ENCODE data around the gene FEM1A. TPM values are rescaled to one million over a fixed set of nuclear protein-coding genes. Genes with fewer than 3 reads are reported as not detected.

FEM1A gene
- polyA plus RNA-seq, 1 of the 3 experiments (the other 2 are of a cell fraction) = 4.8 TPM

GRCh38 chr19:4772566-4772965 is 19.0 kb upstream of the FEM1A start:
- Histone ChIP-seq H3K4me2 (no peak overlapping the region), H3K9ac (no peak overlapping the region), H3K4me1 (ENCODE audit: control insufficient read depth in 1 of 2, insufficient read depth in 2 of 2, low read depth in 1 of 2, low read length in 1 of 2) (peaks cover 0 to 24% of the 10 kb centered on the region in 2 experiments; a peak in 1 of 4 replicates), H3F3A (replicated peaks; ENCODE audit: insufficient read depth) (peaks cover 15% of the 10 kb centered on the region), H3K27ac (ENCODE audit: low read depth in 2 of 2, low read length in 1 of 2) (no peak overlapping the region; a peak in 1 of 4 replicates), H2AFZ (ENCODE audit: low read depth) (no peak overlapping the region), H3K9me2 (no peaks in the 10 kb centered on the region), H3K9me3 (no peaks in the 10 kb centered on the region), H3K36me3 (replicated peaks in 1 of 2; ENCODE audit: control insufficient read depth in 1 of 2, insufficient read depth in 2 of 2, low read length in 1 of 2) (no peaks in the 10 kb centered on the region), H3K79me2 (ENCODE audit: insufficient read depth) (no peaks in the 10 kb centered on the region), H3K4me3 (ENCODE audit: low read depth in 2 of 2, low read length in 1 of 2) (no peak overlapping the region), H4K20me1 (ENCODE audit: insufficient read depth) (peaks cover 5% of the 10 kb centered on the region; the same call in 1 of the 2 replicates), H3K27me3 (ENCODE audit: insufficient read depth) (no peaks in the 10 kb centered on the region)
- POLR2A ChIA-PET = interaction anchor here (1.2 kb wide), 1 partner anchor 19 kb away, joined by 3 read pairs; no protein-coding TSS in a partner anchor
- no peak for TF ChIP-seq CTCF (IDR thresholded peaks at IDR 0.05)
- TF ChIP-seq SMC3 (IDR thresholded peaks at IDR 0.05; ENCODE audit: low read depth, low read length) = no peak
- no peak for TF ChIP-seq TCF12 (IDR thresholded peaks at IDR 0.05)
- no peak for TF ChIP-seq EP300 (IDR thresholded peaks at IDR 0.05; ENCODE audit: borderline replicate concordance in 1 of 2, low read depth in 1 of 2, low read length in 1 of 2)
- TF ChIP-seq PBX3 (IDR thresholded peaks at IDR 0.05) = no peak
- no peak for TF ChIP-seq FOSL2 (IDR thresholded peaks at IDR 0.05; ENCODE audit: borderline replicate concordance, low read depth)
- DNase-seq = no peak
- WGBS (ENCODE audit: low lambda C conversion rate) = 0% methylated on average over 2 of the region's 2 CpGs
- CTCF ChIA-PET = interaction anchor here (0.7 to 3.4 kb wide), 5 partner anchors 16 to 40 kb away, joined by 3 to 17 read pairs (median 7); partner anchors contain the start of gene FEM1A

- no peak for DNase-seq
- peaks cover 0 to 24% of the 10 kb centered on the region in 2 experiments; a peak in 1 of 4 replicates for H3K4me1 ChIP-seq (ENCODE audit: control insufficient read depth in 1 of 2, insufficient read depth in 2 of 2, low read depth in 1 of 2, low read length in 1 of 2)
- no peak overlapping the region; a peak in 1 of 4 replicates for H3K27ac ChIP-seq (ENCODE audit: low read depth in 2 of 2, low read length in 1 of 2)
- no peaks in the 10 kb centered on the region for H3K79me2 ChIP-seq (ENCODE audit: insufficient read depth)
- TF ChIP-seq MAX (IDR thresholded peaks at IDR 0.05; ENCODE audit: low read depth) (no peak), MXI1 (IDR thresholded peaks at IDR 0.05; ENCODE audit: low read depth, low read length) (no peak), RXRA (IDR thresholded peaks at IDR 0.05; ENCODE audit: borderline replicate concordance, low read depth) (no peak), RCOR1 (IDR thresholded peaks at IDR 0.05; ENCODE audit: low read length) (no peak), GATA2 (CRISPR knock-in tag; IDR thresholded peaks at IDR 0.05) (no peak), ELF1 (IDR thresholded peaks at IDR 0.05) (no peak), PBX3 (IDR thresholded peaks at IDR 0.05) (no peak), MEF2A (IDR thresholded peaks at IDR 0.05; ENCODE audit: borderline replicate concordance, low read depth) (no peak), SIN3A (IDR thresholded peaks at IDR 0.05; ENCODE audit: borderline replicate concordance, low read depth, low read length) (no peak), FOSL2 (IDR thresholded peaks at IDR 0.05; ENCODE audit: borderline replicate concordance, low read depth) (no peak)
- no peaks in the 10 kb centered on the region for H3K9me2 ChIP-seq
- peaks cover 5% of the 10 kb centered on the region; the same call in 1 of the 2 replicates for H4K20me1 ChIP-seq (ENCODE audit: insufficient read depth)
- POLR2A ChIA-PET = no interaction called here
- no peaks in the 10 kb centered on the region for H3K36me3 ChIP-seq (replicated peaks in 1 of 2; ENCODE audit: control insufficient read depth in 1 of 2, insufficient read depth in 2 of 2, low read length in 1 of 2)
- WGBS (ENCODE audit: low lambda C conversion rate) = 61% methylated on average over 5 of the region's 9 CpGs
- CTCF ChIA-PET = interaction anchor here (1.9 to 3.4 kb wide), 2 partner anchors 18 to 36 kb away, joined by 7 to 17 read pairs; partner anchors contain the start of gene FEM1A
- no peak overlapping the region for H3K4me2 ChIP-seq
- H3K4me3 ChIP-seq (ENCODE audit: low read depth in 2 of 2, low read length in 1 of 2) = no peak overlapping the region
- no peaks in the 10 kb centered on the region for H3K9me3 ChIP-seq
- H3F3A ChIP-seq (replicated peaks; ENCODE audit: insufficient read depth) = peaks cover 15% of the 10 kb centered on the region
- no peaks in the 10 kb centered on the region for H3K27me3 ChIP-seq (ENCODE audit: insufficient read depth)
- no peak overlapping the region for H3K9ac ChIP-seq
- no peak overlapping the region for H2AFZ ChIP-seq (ENCODE audit: low read depth)
Observed at GRCh38 chr19:4773047-4773640, 18.4 kb upstream of the FEM1A start.

All from SK-N-SH (cell line).